CD14-positive monocyte (primary cell): Measurements from ENCODE around the gene POC1B. TPM values are rescaled to one million over a fixed set of nuclear protein-coding genes. Genes with fewer than 3 reads are reported as not detected.

Experiments
- DNase-seq, 3 donors: peaks; one replicate each; pipeline ENCODE4 v3.0.0-alpha.2; 2011 to 2022
- H2AFZ ChIP-seq: 2 replicates; pipeline ENCODE4 v1.6.0; 2012; ENCODE audit warnings: mild to moderate bottlenecking, low read depth, low read length, inconsistent platforms; ENCODE audit not compliant: insufficient read depth, poor library complexity, severe bottlenecking
- H3K27ac ChIP-seq, 2 donors: 1 replicate in 1 of 2; 2 replicates in 1 of 2; pipeline ENCODE4 v1.5.1; 2012 to 2013; ENCODE audit warnings: low read length in 2 of 2, control low read depth in 1 of 2, inconsistent platforms in 1 of 2, low read depth in 1 of 2, mild to moderate bottlenecking in 1 of 2
- H3K27me3 ChIP-seq, 2 donors: one replicate each; pipeline versions ENCODE4 v1.6.0 to v1.6.1; 2011 to 2013; ENCODE audit warnings: low read length in 2 of 2; ENCODE audit not compliant: control insufficient read depth in 2 of 2, insufficient read depth in 2 of 2
- H3K36me3 ChIP-seq, 2 donors: replicated peaks in 1 of 2; 1 replicate in 1 of 2; 2 replicates in 1 of 2; pipeline versions ENCODE4 v1.5.1 to v1.6.1; 2012 to 2013; ENCODE audit warnings: low read length in 2 of 2, control low read depth in 1 of 2, inconsistent platforms in 1 of 2, mild to moderate bottlenecking in 1 of 2; ENCODE audit not compliant: insufficient read depth in 2 of 2, control insufficient read depth in 1 of 2
- H3K4me1 ChIP-seq, 2 donors: 1 replicate in 1 of 2; 2 replicates in 1 of 2; pipeline versions ENCODE4 v1.5.1 to v1.6.1; 2012 to 2013; ENCODE audit warnings: low read length in 2 of 2, control low read depth in 1 of 2, inconsistent platforms in 1 of 2, mild to moderate bottlenecking in 1 of 2, moderate library complexity in 1 of 2; ENCODE audit not compliant: insufficient read depth in 2 of 2, control insufficient read depth in 1 of 2
- H3K4me2 ChIP-seq: replicated peaks from 2 replicates; pipeline ENCODE3; 2012; ENCODE audit warnings: low read length, moderate library complexity, mild to moderate bottlenecking; ENCODE audit not compliant: poor library complexity, severe bottlenecking; ENCODE audit errors: extremely low read depth
- H3K4me3 ChIP-seq, 3 experiments: fragments of 200-600 bp in 1 of 3; sonication (generic) in 1 of 3; replicated peaks in 1 of 3; 1 replicate in 2 of 3; 2 replicates in 1 of 3; pipeline ENCODE4 v1.5.1; 2011 to 2013; ENCODE audit warnings: low read length in 3 of 3, mild to moderate bottlenecking in 3 of 3, control low read depth in 2 of 3, low read depth in 2 of 3, inconsistent platforms in 1 of 3, moderate library complexity in 1 of 3
- H3K79me2 ChIP-seq: 2 replicates; pipeline ENCODE4 v1.6.0; 2012; ENCODE audit warnings: mild to moderate bottlenecking, control low read depth, inconsistent platforms, low read length, moderate library complexity; ENCODE audit not compliant: insufficient read depth
- H3K9ac ChIP-seq: 2 replicates; pipeline ENCODE4 v1.6.0; 2017; ENCODE audit warnings: low read length, mild to moderate bottlenecking; ENCODE audit not compliant: insufficient read depth, poor library complexity, severe bottlenecking
- H3K9me3 ChIP-seq, 2 donors: replicated peaks in 1 of 2; 1 replicate in 1 of 2; 2 replicates in 1 of 2; pipeline versions ENCODE4 v1.5.1 to v1.6.1; 2012 to 2013; ENCODE audit warnings: low read length in 2 of 2, control low read depth in 1 of 2; ENCODE audit not compliant: control insufficient read depth in 1 of 2, insufficient read depth in 1 of 2
- H4K20me1 ChIP-seq: 2 replicates; pipeline ENCODE4 v1.6.0; 2012; ENCODE audit warnings: mild to moderate bottlenecking, low read length, control low read depth, moderate library complexity; ENCODE audit not compliant: insufficient read depth
- H3K27ac Mint-ChIP-seq, 7 donors: one replicate each; pipeline ENCODE4 v1.8.0; 2020; ENCODE audit warnings: mild to moderate bottlenecking in 7 of 7, mixed read lengths in 7 of 7, moderate library complexity in 6 of 7, inconsistent platforms in 2 of 7
- H3K27me3 Mint-ChIP-seq, 3 donors: one replicate each; pipeline ENCODE4 v1.8.0; 2021 to 2022; ENCODE audit warnings: low read depth in 3 of 3, mild to moderate bottlenecking in 3 of 3, mixed read lengths in 3 of 3, moderate library complexity in 3 of 3, inconsistent platforms in 1 of 3
- H3K36me3 Mint-ChIP-seq, 2 donors: one replicate each; pipeline ENCODE4 v1.8.0; 2020; ENCODE audit warnings: mixed read lengths in 2 of 2, inconsistent platforms in 1 of 2, mild to moderate bottlenecking in 1 of 2
- H3K4me1 Mint-ChIP-seq: one replicate; pipeline ENCODE4 v1.8.0; 2020; ENCODE audit warnings: mild to moderate bottlenecking, mixed read lengths
- H3K4me3 Mint-ChIP-seq, 2 donors: one replicate each; pipeline ENCODE4 v1.8.0; 2020; ENCODE audit warnings: mild to moderate bottlenecking in 2 of 2, mixed read lengths in 2 of 2, moderate library complexity in 1 of 2
- H3K9me3 Mint-ChIP-seq, 7 donors: one replicate each; pipeline ENCODE4 v1.8.0; 2020 to 2022; ENCODE audit warnings: mixed read lengths in 7 of 7, mild to moderate bottlenecking in 6 of 7, moderate library complexity in 6 of 7, inconsistent platforms in 2 of 7
- WGBS: methylation state at CpG from one replicate; pipeline ENCODE4 v1.1.5; 2013; ENCODE audit warnings: missing lambda C conversion rate; ENCODE audit not compliant: insufficient coverage; 5-methylcytosine and 5-hydroxymethylcytosine counted together
- intact Hi-C, 2 donors: fragments of 100-400 bp; cut with micrococcal nuclease; formaldehyde crosslinking; loops; one replicate each; pipeline versions ENCODE4 v1.15.0 to v1.15.1; 2023
- polyA plus RNA-seq, 3 donors: library from polyadenylated mRNA; depleted of rRNA in 1 of 3; unstranded in 2 of 3; stranded (reverse) in 1 of 3; fragments of 300-500 nt in 2 of 3; fragments of >200 nt in 1 of 3; fragmentation: Illumina TruSeq in 2 of 3; gene quantifications; 1 replicate in 2 of 3; 2 replicates in 1 of 3; pipeline ENCODE4 v1.2.3, GENCODE V29; 2012 to 2021
- TF ChIP-seq, protein P1 (sequence below): fragments of 200-600 bp; IDR thresholded peaks from one replicate; pipeline ENCODE4 v1.8.0; 2022; ENCODE audit warnings: antibody characterized with exemption, mild to moderate bottlenecking

Gene POC1B
- polyA plus RNA-seq, 3 donors, result 8.4 to 32.0 (median 29.7) TPM

DNA sequence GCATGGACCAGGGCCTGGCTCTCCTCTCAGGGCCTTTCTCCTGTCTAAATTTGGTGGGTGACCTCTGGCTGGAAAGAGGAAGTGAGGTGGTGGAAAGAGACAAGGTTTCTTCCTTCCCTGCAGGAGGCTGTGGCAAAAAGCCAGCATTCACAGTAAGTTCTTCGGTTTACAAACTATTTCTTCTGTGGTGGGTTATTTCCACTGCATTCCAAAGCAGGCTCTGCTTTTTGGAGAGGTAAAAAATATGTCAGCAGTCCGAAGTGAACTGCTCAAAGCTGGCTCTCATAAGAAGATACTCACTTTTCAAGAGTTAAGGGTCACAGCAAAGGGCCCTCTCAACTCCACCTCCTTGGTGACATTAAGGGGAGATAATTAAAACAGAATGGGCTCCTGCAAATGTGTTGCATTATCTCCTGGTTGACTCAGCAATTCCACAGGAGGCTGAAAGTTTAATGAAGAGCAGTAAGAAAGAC lies 48.9 kb upstream of the POC1B start:
- Mint-ChIP-seq H3K4me3 (no peak overlapping the region), H3K27ac (no peak overlapping the region), H3K4me1 (peaks cover 2% of the 10 kb centered on the region), H3K9me3 (peaks cover 0 to 3% (median 0%) of the 10 kb centered on the region in 7 donors), H3K27me3 (peaks cover 0 to 2% (median 2%) of the 10 kb centered on the region in 3 donors), H3K36me3 (no peaks in the 10 kb centered on the region)
- Histone ChIP-seq H3K27ac (no peak overlapping the region), H3K79me2 (no peaks in the 10 kb centered on the region), H4K20me1 (no peaks in the 10 kb centered on the region), H2AFZ (no peak overlapping the region), H3K9me3 (no peaks in the 10 kb centered on the region), H3K4me3 (no peak overlapping the region), H3K4me2 (no peak overlapping the region), H3K36me3 (no peaks in the 10 kb centered on the region), H3K9ac (no peak overlapping the region), H3K4me1 (no peaks in the 10 kb centered on the region), H3K27me3 (no peaks in the 10 kb centered on the region)
- intact Hi-C loops, result no loop called here
- TF ChIP-seq, protein P1, sequence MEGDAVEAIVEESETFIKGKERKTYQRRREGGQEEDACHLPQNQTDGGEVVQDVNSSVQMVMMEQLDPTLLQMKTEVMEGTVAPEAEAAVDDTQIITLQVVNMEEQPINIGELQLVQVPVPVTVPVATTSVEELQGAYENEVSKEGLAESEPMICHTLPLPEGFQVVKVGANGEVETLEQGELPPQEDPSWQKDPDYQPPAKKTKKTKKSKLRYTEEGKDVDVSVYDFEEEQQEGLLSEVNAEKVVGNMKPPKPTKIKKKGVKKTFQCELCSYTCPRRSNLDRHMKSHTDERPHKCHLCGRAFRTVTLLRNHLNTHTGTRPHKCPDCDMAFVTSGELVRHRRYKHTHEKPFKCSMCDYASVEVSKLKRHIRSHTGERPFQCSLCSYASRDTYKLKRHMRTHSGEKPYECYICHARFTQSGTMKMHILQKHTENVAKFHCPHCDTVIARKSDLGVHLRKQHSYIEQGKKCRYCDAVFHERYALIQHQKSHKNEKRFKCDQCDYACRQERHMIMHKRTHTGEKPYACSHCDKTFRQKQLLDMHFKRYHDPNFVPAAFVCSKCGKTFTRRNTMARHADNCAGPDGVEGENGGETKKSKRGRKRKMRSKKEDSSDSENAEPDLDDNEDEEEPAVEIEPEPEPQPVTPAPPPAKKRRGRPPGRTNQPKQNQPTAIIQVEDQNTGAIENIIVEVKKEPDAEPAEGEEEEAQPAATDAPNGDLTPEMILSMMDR, result no peak
- peak in 1 of 3 donors; percentile 41 for DNase-seq
- WGBS, result no CpG with 5 or more reads among the region's 2 CpGs

DNA sequence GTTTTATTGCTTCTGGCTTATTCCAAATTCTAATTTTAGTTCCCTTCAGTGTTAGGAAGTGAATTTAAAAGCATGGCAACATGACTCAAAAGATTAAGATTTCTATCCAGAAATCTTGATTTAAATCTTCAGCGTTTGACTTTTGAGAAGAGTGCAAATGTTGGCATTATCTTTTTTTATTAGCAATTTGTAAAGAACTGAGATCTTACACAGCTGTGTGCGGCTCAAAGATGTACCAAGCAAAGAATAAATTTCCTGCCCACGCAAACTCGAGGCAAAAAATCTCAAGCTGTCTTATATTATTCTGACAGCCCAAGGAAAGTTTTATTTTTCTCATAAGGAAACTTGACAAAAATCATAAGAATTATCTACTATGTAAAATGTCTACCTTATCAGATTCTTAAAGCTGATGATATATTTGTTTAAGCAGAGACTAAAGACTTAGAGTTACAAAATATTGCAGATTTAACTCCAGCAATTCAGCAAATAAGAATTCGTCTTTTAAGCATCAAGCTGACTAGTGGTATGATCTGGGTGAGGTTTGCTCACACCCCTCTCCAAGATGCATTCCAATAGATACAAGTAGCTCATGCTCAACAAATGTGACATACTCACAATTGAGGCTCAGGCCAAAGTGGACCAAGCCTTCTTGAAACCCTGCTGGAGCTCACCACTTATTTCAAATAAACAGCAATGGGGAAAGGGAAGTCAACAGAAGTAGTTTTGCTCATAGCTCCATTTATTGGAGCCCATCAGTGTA lies 47.4 kb upstream of the POC1B start:
- TF ChIP-seq, protein P1, result no peak
- Histone ChIP-seq H4K20me1 (no peaks in the 10 kb centered on the region), H3K27ac (no peak overlapping the region), H3K79me2 (no peaks in the 10 kb centered on the region), H3K9me3 (no peaks in the 10 kb centered on the region), H2AFZ (no peak overlapping the region), H3K27me3 (no peaks in the 10 kb centered on the region), H3K4me1 (no peaks in the 10 kb centered on the region), H3K4me3 (no peak overlapping the region), H3K4me2 (no peak overlapping the region), H3K36me3 (no peaks in the 10 kb centered on the region), H3K9ac (no peak overlapping the region)
- H3K4me1 Mint-ChIP-seq, result peaks cover 6% of the 10 kb centered on the region
- no peaks in the 10 kb centered on the region for H3K36me3 Mint-ChIP-seq
- peaks cover 0 to 2% (median 2%) of the 10 kb centered on the region in 3 donors for H3K27me3 Mint-ChIP-seq
- no peak overlapping the region for H3K4me3 Mint-ChIP-seq
- no peak for DNase-seq
- no peak overlapping the region for H3K27ac Mint-ChIP-seq
- H3K9me3 Mint-ChIP-seq, result peaks cover 0 to 3% (median 0%) of the 10 kb centered on the region in 7 donors
- intact Hi-C loops, result no loop called here
- 100% methylated on average over 1 of the region's 5 CpGs for WGBS
